Ishikawa (cell line): ENCODE data around the gene RFTN1.

ENCODE experiments used
- CEBPB ChIP-seq: IDR thresholded peaks from 2 replicates; pipeline ENCODE4 v1.6.1; 2012
- FOXM1 ChIP-seq: IDR thresholded peaks from 2 replicates; pipeline ENCODE4 v1.6.1; 2012; ENCODE audit warnings: low read depth, borderline replicate concordance
- REST ChIP-seq: IDR thresholded peaks from 2 replicates; pipeline ENCODE4 v1.6.1; 2012; ENCODE audit warnings: low read depth, mild to moderate bottlenecking
- TEAD4 ChIP-seq: IDR thresholded peaks from 2 replicates; pipeline ENCODE4 v1.6.1; 2012
- ZBTB7A ChIP-seq: IDR thresholded peaks from 2 replicates; pipeline ENCODE4 v1.6.1; 2012; ENCODE audit warnings: low read depth

- TF ChIP-seq FOXM1 (no peak), REST (no peak), TEAD4 (no peak), ZBTB7A (no peak), CEBPB (no peak)
These were observed 107.3 kb downstream of the RFTN1 start for GRCh38 chr3:16406166-16406565.
